GM19438 (cell line): ENCODE results near the gene TWNK.

Source experiments
- ATAC-seq: cut with Tn5 transposase; IDR thresholded peaks from one replicate; pipeline ENCODE4 v1.9.1; 2021; ENCODE audit warnings: low read depth; ENCODE audit not compliant: unreplicated experiment

TWNK gene

GRCh38 chr10:100986952-100987684, at the start of gene TWNK, which contains the start of gene MRPL43:
TSS of gene TWNK (plus strand) at chr10:100987543. CDS start at chr10:100988211, 668 bp downstream.
TSS of gene MRPL43 (minus strand) at chr10:100987497. CDS start at chr10:100987443, 54 bp downstream.
- ATAC-seq, result peak; percentile 94

GRCh38 chr10:100939763-100940344, 47.5 kb upstream of the TWNK start:
- no peak for ATAC-seq

- ATAC-seq, result no peak
These were observed 45.1 kb upstream of the TWNK start for GRCh38 chr10:100942229-100942628.

GRCh38 chr10:100943508-100943907, 43.8 kb upstream of the TWNK start:
- no peak for ATAC-seq

- ATAC-seq, result no peak
These were observed 41.6 kb upstream of the TWNK start for GRCh38 chr10:100945754-100946153.

- no peak for ATAC-seq
These were observed 38.4 kb upstream of the TWNK start for GRCh38 chr10:100948916-100949315.

GRCh38 chr10:100960251-100960650, 27.1 kb upstream of the TWNK start:
- no peak for ATAC-seq

GRCh38 chr10:100962351-100963080, 24.8 kb upstream of the TWNK start:
- ATAC-seq, result no peak

- ATAC-seq, result no peak
These were observed 23.5 kb upstream of the TWNK start for GRCh38 chr10:100963826-100964225.

- ATAC-seq, result no peak
These were observed 21.5 kb upstream of the TWNK start for GRCh38 chr10:100965820-100966219.

GRCh38 chr10:100966887-100967286, 20.5 kb upstream of the TWNK start:
- no peak for ATAC-seq

- ATAC-seq, result no peak
These were observed 20.0 kb upstream of the TWNK start for GRCh38 chr10:100967332-100967731.

GRCh38 chr10:100968062-100968736, 19.1 kb upstream of the TWNK start:
- ATAC-seq, result no peak

- no peak for ATAC-seq
These were observed 18.5 kb upstream of the TWNK start for GRCh38 chr10:100968863-100969186.

- peak; percentile 64 for ATAC-seq
These were observed 17.9 kb upstream of the TWNK start, which contains the start of gene SEMA4G for GRCh38 chr10:100969187-100970075. TSS of gene SEMA4G (plus strand) at chr10:100969504. CDS start at chr10:100972913, 3,409 bp downstream.

- no peak for ATAC-seq
These were observed 17.0 kb upstream of the TWNK start for GRCh38 chr10:100970076-100970913.

GRCh38 chr10:100970914-100971811, 16.2 kb upstream of the TWNK start:
- ATAC-seq, result no peak
